HAP-1 (cell line): ENCODE data around the gene TOM1.

Source experiments
- DNase-seq, 2 experiments: peaks; one replicate each; pipeline ENCODE4 v3.0.0-alpha.2; 2016 to 2020; ENCODE audit warnings: low spot score in 2 of 2
- H3K27me3 ChIP-seq: fragments of 250-450 bp; sonication (Bioruptor Pico); 2 replicates; pipeline ENCODE4 v1.5.1; 2020; ENCODE audit warnings: low read depth, mild to moderate bottlenecking, moderate library complexity
- H3K36me3 ChIP-seq: fragments of 250-450 bp; sonication (Bioruptor Pico); replicated peaks from 2 replicates; pipeline ENCODE4 v1.5.1; 2020; ENCODE audit warnings: mild to moderate bottlenecking
- H3K4me1 ChIP-seq: fragments of 250-450 bp; sonication (Bioruptor Pico); 2 replicates; pipeline ENCODE4 v1.5.1; 2020; ENCODE audit warnings: mild to moderate bottlenecking
- H3K4me3 ChIP-seq: fragments of 250-450 bp; sonication (Bioruptor Pico); 2 replicates; pipeline ENCODE4 v1.5.1; 2020; ENCODE audit warnings: mild to moderate bottlenecking, moderate library complexity
- H3K9me3 ChIP-seq: fragments of 250-450 bp; sonication (Bioruptor Pico); 2 replicates; pipeline ENCODE4 v1.5.1; 2020; ENCODE audit warnings: mild to moderate bottlenecking, moderate library complexity
- in situ Hi-C: fragments of 300-500 bp; cut with MboI; formaldehyde crosslinking; loops from 3 replicates; pipeline ENCODE4 v1.14.3; 2020; ENCODE audit warnings: low sequenced_read_pairs, inconsistent platforms, mixed read lengths

The TOM1 gene

DNA sequence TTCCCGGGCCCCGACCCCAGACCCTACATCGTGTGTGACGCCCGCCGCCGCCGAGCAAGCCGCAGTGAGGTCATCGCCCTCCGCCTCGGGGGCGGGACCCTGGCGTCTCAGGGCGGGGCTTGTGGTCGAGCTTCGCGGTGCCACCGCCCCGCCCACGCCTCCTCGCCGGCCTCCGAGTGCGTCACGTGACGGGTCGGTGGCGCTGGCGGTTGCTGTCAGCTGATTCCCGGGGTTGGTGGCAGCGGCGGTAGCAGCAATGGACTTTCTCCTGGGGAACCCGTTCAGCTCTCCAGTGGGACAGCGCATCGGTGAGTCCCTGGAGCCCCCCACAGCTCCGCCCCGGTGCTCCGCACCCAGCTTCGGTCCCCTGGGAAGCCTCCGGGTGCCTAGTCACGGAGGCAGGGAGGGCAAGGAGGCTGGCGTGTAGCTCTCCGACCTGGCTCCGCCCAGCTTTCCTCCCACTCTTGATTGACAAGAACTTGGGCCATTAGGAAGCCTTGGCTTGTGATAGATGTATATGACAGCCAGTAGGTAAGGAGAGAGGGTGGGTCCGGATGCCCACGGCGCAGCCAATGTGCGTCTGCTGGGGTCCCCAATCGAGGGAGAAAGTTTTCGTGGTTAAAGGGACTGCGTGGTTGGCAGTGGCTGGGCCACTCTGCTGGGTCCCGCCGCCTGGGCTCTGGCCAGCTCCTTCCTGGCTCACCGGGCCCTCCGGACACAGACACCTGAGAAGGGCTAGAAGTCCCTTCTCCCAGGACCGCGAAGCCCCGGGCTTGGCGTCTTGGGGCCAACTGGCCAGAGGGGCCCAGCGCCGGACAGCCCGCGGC is at the start of gene TOM1:
Gene TOM1, plus strand, starts transcription at position 222 of the 827 bp plus-strand sequence. Its CDS starts 35 bp downstream, at position 257.
- in situ Hi-C loops = no loop called here
- H3K4me1 ChIP-seq = peaks cover 8% of the 10 kb centered on the region
- no peaks in the 10 kb centered on the region for H3K27me3 ChIP-seq
- H3K9me3 ChIP-seq = no peaks in the 10 kb centered on the region
- peaks cover 10% of the 10 kb centered on the region for H3K36me3 ChIP-seq
- peak; percentile 94 to 98 for DNase-seq
- H3K4me3 ChIP-seq = peak within 1 kb of the TSS; percentile 80

DNA sequence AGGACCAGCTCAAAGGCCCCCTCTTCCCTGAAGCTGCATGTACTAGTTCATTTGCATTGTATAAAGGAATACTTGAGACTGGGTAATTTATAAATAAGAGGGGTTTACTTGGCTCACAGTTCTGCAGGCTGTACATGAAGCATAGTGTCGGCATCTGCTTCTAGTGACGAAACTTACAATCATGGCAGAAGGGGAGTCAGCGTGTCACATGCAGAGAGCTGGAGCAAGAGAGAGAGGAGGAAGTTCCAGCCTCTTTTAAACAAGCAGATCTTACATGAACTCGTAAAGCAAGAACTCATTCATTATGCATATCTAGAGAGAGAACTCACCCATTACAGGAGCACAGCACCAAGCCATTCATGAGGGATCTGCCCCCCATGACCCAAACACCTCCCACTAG is 49.5 kb upstream of the TOM1 start:
- in situ Hi-C loops = no loop called here
- DNase-seq = no peak
- Histone ChIP-seq H3K36me3 (no peaks in the 10 kb centered on the region), H3K4me1 (no peaks in the 10 kb centered on the region), H3K27me3 (no peaks in the 10 kb centered on the region), H3K9me3 (no peaks in the 10 kb centered on the region), H3K4me3 (no peak overlapping the region)

DNA sequence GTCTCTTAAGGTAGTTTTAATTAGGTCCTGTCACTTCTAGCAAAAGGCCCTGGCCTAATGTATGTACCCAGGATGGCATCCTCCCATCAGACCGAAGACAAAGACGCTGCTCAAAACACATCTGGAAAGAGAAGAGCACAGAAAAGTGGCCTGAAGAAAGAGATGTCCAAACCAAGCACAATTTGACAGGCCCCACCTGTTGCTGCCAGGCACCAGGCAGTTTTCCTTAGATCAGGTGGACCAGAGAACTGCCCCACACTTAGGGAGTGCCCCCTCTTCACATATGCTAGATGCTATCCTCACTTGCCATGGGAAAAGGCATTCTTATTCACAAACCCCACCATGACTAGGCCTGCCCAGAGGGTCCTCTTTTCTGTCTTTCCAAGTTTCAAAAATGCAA is 45.7 kb upstream of the TOM1 start:
- H3K4me1 ChIP-seq = peaks cover 8% of the 10 kb centered on the region; the same call in 1 of the 2 replicates
- H3K4me3 ChIP-seq = no peak overlapping the region
- in situ Hi-C loops = no loop called here
- no peaks in the 10 kb centered on the region; the same call in 1 of the 2 replicates for H3K36me3 ChIP-seq
- no peaks in the 10 kb centered on the region for H3K27me3 ChIP-seq
- no peak for DNase-seq
- H3K9me3 ChIP-seq = no peaks in the 10 kb centered on the region

DNA sequence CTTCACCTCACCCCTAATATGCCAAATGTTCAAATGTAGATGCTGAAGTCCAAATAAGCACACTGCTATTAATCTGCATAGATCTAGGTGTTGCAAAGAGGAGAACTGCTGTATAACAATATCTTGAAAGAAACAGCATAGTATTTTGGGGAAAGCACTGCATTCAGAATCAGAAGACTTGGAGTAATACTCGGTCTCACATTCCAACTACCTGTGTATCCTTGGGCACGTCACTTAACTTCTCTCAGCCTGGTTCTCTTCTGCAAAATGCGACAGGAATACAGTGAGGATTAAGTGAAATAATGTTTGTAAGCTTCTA is 42.7 kb upstream of the TOM1 start:
- Histone ChIP-seq H3K4me1 (peaks cover 8% of the 10 kb centered on the region; the same call in 1 of the 2 replicates), H3K4me3 (peak overlapping the region; percentile 67), H3K27me3 (no peaks in the 10 kb centered on the region), H3K9me3 (no peaks in the 10 kb centered on the region), H3K36me3 (peaks cover 2% of the 10 kb centered on the region)
- in situ Hi-C loops = no loop called here
- DNase-seq = no peak

DNA sequence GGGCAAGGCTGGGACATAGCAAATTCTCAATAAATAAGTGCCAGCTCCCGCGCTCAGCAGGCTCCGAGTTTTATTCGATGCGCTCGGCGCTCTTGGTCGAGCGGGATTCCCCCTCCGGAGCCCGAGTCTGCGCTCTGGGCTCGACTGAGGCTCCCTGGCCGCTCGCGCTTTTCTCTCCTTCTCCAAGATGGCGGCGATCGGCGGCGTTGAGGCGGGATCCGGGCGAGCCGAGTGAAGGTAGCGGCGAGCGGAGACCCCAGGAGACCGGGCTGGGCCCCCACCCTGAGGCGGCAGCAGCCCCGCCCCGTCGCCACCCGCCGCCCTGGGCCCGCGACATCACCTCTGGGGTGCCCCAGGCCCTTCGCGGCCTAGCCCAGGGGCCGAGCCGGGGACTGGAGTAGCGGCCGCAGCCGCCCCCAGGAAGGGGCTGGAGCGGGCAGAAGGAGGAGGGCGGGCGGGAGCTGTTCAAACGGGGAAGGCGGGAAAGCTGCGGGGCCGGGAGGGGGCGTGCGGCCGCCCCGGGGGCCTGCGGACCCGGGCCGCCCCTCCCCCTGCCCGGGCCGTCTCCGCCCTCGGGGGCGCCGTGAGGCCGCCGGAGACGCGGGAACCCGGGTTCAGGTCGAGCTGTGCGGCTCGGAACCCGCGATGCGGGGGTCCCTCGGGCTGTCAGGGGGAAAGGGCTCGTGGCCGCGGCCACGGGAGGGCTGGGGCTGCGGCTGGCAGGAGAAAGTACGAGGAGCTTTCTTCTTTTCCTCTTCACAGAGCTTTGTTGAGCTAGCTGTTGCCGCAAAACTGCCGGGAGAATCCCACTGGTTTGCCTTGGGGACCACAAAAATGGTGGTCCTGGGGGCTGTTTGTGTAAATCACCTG is 42.1 kb upstream of the TOM1 start, which contains the start of gene HMGXB4:
Gene HMGXB4, plus strand, starts transcription at position 173 of the 870 bp plus-strand sequence. CDS start 4,898 bp downstream, outside the sequence.
- H3K27me3 ChIP-seq = no peaks in the 10 kb centered on the region
- peak; percentile 80 to 90 for DNase-seq
- H3K4me3 ChIP-seq = peak within 1 kb of the TSS; percentile 67
- H3K9me3 ChIP-seq = no peaks in the 10 kb centered on the region
- peaks cover 8% of the 10 kb centered on the region for H3K36me3 ChIP-seq
- peaks cover 8% of the 10 kb centered on the region; the same call in 1 of the 2 replicates for H3K4me1 ChIP-seq
- in situ Hi-C loops = no loop called here

DNA sequence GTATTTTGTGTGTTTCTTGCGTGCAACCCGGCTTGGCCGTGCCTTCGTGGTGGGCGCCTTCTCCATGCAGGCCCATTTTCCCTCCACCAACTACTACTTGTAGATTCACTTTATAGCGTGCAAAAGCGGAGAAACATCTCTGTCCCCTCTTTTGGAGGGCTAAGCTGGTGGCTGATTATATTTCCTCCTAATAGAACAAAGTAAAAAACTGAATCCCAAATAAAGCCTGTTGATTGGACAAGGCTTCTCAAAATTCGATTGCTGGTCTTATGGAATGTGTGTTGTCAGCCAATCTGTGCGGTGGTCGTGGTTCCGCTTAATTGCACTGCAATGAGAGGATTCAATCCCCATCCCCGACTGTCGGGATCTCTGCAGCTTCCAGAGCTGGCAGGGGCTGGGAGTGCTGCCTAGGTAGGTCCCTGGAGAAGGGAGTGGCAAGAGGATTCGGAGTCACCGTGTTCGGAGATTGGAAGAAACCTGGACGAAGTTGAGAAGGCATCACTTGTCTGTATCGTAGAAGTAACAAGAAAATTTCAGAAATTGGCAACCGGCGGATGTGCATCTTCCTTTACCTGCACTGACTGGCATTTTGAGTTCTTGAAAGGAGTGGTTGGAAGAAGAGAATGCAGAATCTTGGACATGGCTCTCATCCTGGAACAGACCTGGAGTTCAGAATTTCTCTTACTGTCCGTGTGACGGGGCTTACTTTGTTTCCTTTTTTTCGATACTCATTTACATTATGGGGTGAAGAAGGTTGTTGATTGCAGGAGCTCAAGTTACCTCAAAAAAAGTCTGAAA is 41.3 kb upstream of the TOM1 start:
- peak overlapping the region; percentile 67 for H3K4me3 ChIP-seq
- H3K36me3 ChIP-seq = peaks cover 13% of the 10 kb centered on the region
- in situ Hi-C loops = no loop called here
- DNase-seq = peak; percentile 46 to 62
- H3K4me1 ChIP-seq = peaks cover 8% of the 10 kb centered on the region; the same call in 1 of the 2 replicates
- no peaks in the 10 kb centered on the region for H3K27me3 ChIP-seq
- H3K9me3 ChIP-seq = no peaks in the 10 kb centered on the region

DNA sequence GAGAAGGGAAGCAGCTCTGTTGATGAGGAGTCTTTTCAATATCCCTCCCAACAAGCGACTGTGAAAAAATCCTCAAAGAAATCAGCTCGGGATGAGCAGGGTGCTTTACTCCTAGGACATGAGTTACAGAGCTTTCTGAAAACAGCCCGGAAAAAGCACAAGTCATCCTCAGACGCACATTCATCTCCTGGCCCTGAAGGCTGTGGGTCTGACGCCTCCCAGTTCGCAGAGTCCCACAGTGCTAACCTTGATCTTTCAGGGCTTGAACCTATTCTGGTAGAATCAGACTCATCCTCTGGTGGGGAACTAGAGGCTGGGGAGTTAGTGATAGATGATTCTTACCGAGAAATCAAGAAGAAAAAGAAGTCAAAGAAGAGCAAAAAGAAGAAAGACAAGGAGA is 34.7 kb upstream of the TOM1 start:
- H3K9me3 ChIP-seq = no peaks in the 10 kb centered on the region
- DNase-seq = no peak
- H3K4me1 ChIP-seq = no peaks in the 10 kb centered on the region
- no peak overlapping the region for H3K4me3 ChIP-seq
- peaks cover 75% of the 10 kb centered on the region for H3K36me3 ChIP-seq
- H3K27me3 ChIP-seq = no peaks in the 10 kb centered on the region
- in situ Hi-C loops = no loop called here

DNA sequence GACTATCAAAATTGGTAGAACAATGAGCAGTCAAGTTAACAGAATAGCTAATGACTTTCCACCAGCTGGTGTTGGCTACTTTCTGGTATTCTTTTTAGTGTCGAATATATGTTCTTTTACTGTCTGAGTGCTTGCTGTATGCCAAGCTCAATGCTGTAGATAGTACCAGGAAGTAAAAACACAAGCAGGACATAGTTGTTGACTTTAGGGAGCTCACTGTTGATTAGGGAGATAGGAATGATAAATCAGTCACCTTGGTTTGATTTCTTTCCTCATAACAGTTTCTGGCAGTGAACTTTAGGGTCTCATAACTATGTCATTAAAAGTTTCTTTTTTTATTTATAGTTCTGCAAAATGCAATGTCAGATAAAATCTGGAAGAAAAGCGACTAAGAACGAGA is 33.4 kb upstream of the TOM1 start:
- Histone ChIP-seq H3K9me3 (no peaks in the 10 kb centered on the region), H3K4me1 (no peaks in the 10 kb centered on the region), H3K4me3 (no peak overlapping the region), H3K27me3 (no peaks in the 10 kb centered on the region), H3K36me3 (peaks cover 81% of the 10 kb centered on the region)
- in situ Hi-C loops = no loop called here
- no peak for DNase-seq

DNA sequence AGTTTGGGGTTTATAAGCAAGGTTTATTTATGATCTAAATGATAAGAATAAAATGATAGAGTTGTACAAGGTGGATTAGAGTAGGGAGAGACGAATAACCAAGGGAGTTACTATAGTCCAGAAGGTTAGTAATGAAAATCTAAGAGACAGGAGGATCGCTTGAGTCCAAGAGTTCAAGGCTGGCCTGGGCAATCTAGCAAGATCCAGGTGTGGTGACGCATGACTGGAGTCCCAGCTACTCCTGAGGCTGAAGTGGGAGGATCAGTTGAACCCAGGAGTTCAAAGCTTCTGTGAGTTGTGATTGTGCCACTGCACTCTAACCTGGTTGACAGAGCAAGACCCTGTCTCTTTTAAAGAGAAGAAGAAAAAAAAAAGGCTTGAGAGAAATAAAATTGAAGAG is 30.1 kb upstream of the TOM1 start:
- in situ Hi-C loops = no loop called here
- no peak for DNase-seq

DNA sequence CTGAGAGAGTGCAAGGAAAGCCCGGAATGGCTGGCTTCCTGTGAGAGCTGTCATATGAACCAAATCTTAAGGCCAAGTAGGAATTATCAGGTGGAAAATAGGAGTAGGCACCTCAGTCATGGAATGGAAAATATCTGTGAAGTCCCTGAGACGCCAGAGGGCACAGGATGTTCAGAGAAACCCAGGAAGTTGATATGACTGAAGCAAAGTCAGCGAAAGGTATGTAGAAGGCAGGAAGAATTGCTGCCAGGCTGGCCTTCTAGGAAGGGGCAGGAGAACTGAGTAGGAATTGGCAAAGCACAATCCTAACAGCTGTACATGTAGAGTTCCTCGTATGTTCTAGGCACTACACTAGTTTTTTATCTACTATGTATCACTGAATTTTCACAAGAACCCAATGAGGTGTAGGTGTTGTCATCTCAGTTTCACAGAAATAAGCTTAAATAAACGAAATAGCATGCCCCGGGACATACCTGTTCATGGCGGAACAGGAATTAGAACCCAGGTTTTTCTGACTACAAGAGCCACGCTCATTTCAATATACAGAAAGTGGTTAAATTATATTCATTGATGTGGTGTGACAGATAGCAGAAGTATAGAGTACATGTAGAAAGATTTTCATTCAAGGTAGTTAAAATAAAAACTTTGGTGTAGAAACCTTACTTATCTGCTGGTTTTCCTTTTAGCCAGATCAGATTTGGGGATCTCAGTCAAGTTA is 25.4 kb upstream of the TOM1 start:
- Histone ChIP-seq H3K4me1 (no peaks in the 10 kb centered on the region), H3K36me3 (peaks cover 59% of the 10 kb centered on the region), H3K9me3 (no peaks in the 10 kb centered on the region), H3K4me3 (no peak overlapping the region), H3K27me3 (no peaks in the 10 kb centered on the region)
- in situ Hi-C loops = no loop called here
- no peak for DNase-seq

More for the DNA sequence above, 30.1 kb upstream of the TOM1 start:
- Histone ChIP-seq H3K9me3 (no peaks in the 10 kb centered on the region), H3K36me3 (peaks cover 77% of the 10 kb centered on the region), H3K4me3 (no peak overlapping the region), H3K27me3 (no peaks in the 10 kb centered on the region), H3K4me1 (no peaks in the 10 kb centered on the region)

DNA sequence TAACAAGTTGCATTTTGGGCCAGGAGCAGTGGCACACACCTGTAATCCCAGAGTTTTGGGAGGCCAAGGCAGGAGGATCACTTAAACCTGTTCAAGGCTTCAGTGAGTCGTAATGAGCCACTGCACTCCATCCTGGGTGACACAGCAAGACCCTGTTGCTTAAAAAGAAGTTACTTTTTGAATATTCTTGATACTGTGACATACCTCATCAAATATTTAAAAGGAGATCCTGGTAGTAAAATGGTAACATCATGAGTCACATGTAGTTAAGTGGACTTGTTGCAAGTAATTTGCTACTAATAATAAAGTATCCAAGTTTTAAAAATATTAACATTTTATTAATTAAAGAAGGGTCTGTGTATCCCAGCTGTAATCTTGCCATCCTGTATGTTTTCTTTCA is 24.1 kb upstream of the TOM1 start:
- peaks cover 53% of the 10 kb centered on the region for H3K36me3 ChIP-seq
- H3K4me3 ChIP-seq = no peak overlapping the region
- in situ Hi-C loops = no loop called here
- H3K27me3 ChIP-seq = no peaks in the 10 kb centered on the region
- no peak for DNase-seq
- no peaks in the 10 kb centered on the region for H3K9me3 ChIP-seq
- no peaks in the 10 kb centered on the region for H3K4me1 ChIP-seq

DNA sequence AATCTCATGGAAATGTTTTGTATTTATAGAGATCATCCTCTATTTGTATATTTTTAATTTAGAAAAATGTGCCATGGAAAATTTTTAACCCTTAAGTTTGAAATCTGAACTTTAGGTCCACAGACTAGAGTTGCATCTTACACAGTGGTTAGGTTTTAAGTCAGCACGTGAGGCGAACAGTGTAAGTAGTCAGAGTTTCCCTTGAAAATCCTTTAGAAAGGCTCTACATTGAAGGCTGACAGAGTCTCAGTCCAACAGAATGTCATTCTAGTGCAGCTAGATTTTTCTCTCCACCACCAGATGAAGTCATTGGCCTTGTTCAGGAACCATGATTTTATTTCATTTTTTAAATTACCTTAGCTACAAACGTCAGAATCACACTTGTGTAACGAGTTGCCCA is 23.7 kb upstream of the TOM1 start:
- no peak overlapping the region for H3K4me3 ChIP-seq
- no peaks in the 10 kb centered on the region for H3K27me3 ChIP-seq
- H3K4me1 ChIP-seq = no peaks in the 10 kb centered on the region
- DNase-seq = no peak
- peaks cover 54% of the 10 kb centered on the region for H3K36me3 ChIP-seq
- in situ Hi-C loops = no loop called here
- no peaks in the 10 kb centered on the region for H3K9me3 ChIP-seq

DNA sequence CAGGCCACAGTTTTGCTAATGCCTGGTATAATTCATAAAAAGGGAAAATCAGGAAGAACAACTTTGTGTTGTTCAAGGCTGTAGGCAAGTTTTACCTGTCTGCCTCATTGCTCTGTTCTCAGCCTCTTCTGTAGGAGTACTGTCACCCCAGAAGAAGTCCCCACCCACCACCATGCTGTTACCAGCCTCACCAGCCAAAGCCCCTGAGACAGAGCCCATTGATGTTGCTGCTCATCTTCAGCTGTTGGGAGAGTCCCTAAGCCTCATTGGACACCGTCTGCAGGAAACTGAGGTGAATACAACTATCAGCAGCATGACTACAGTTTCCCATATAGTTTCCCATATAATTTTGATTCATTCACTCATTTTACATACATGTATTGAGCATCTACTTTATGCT is 11.6 kb upstream of the TOM1 start:
- Histone ChIP-seq H3K9me3 (no peaks in the 10 kb centered on the region), H3K4me1 (no peaks in the 10 kb centered on the region), H3K4me3 (no peak overlapping the region), H3K36me3 (peaks cover 75% of the 10 kb centered on the region), H3K27me3 (no peaks in the 10 kb centered on the region)
- no peak for DNase-seq
- in situ Hi-C loops = no loop called here
